Large intestine (tissue), 3 donors: ENCODE data around the gene PAIP2. TPM values are rescaled to one million over a fixed set of nuclear protein-coding genes. Genes with fewer than 3 reads are reported as not detected.
"Not testable (repeated sequence)": the region's sequence is repeated elsewhere in the genome, so short reads cannot be mapped to it uniquely, and the experiment has no call there.

Experiments
- DNase-seq, 2 donors: peaks; one replicate each; pipeline versions ENCODE4 v3.0.0 to v3.0.0-alpha.2; 2013
- H3K27ac ChIP-seq: one replicate; pipeline ENCODE4 v1.5.1; 2013; ENCODE audit warnings: low read length
- H3K27me3 ChIP-seq: 2 replicates; pipeline ENCODE4 v1.6.1; 2013; ENCODE audit warnings: low read length; ENCODE audit not compliant: control insufficient read depth, insufficient read depth
- H3K36me3 ChIP-seq: 2 replicates; pipeline ENCODE4 v1.6.1; 2013; ENCODE audit warnings: low read length; ENCODE audit not compliant: control insufficient read depth, insufficient read depth
- H3K4me1 ChIP-seq: one replicate; pipeline ENCODE4 v1.6.1; 2013; ENCODE audit warnings: low read length; ENCODE audit not compliant: control insufficient read depth, insufficient read depth
- H3K4me3 ChIP-seq: one replicate; pipeline ENCODE4 v1.5.1; 2013; ENCODE audit warnings: low read length
- H3K9me3 ChIP-seq: one replicate; pipeline ENCODE4 v1.6.1; 2013; ENCODE audit warnings: mild to moderate bottlenecking, low read depth, low read length, moderate library complexity; ENCODE audit not compliant: control insufficient read depth
- WGBS: methylation state at CpG from one replicate; pipeline ENCODE4 v1.1.5; 2013; ENCODE audit warnings: low lambda C conversion rate; ENCODE audit not compliant: insufficient coverage; 5-methylcytosine and 5-hydroxymethylcytosine counted together
- polyA plus RNA-seq: library from polyadenylated mRNA; unstranded; fragments of 120-200 nt; gene quantifications from one replicate; pipeline ENCODE4 v1.2.1, GENCODE V29; 2013

Gene PAIP2
- polyA plus RNA-seq, 1 donor = 79.9 TPM

GRCh38 chr5:139399501-139400121 is 58.0 kb downstream of the PAIP2 start:
- Histone ChIP-seq H3K4me3 (no peak overlapping the region), H3K27ac (no peak overlapping the region), H3K9me3 (no peaks in the 10 kb centered on the region), H3K36me3 (peaks cover 2% of the 10 kb centered on the region), H3K4me1 (peaks cover 9% of the 10 kb centered on the region), H3K27me3 (peaks cover 15% of the 10 kb centered on the region)
- 90% methylated on average over 2 of the region's 6 CpGs for WGBS
- no peak for DNase-seq

- H3K27me3 ChIP-seq = no peaks in the 10 kb centered on the region
- DNase-seq = no peak
- no peak overlapping the region for H3K4me3 ChIP-seq
- no peaks in the 10 kb centered on the region for H3K9me3 ChIP-seq
- H3K27ac ChIP-seq = no peak overlapping the region
- H3K4me1 ChIP-seq = peaks cover 12% of the 10 kb centered on the region
- H3K36me3 ChIP-seq = peaks cover 2% of the 10 kb centered on the region
- no CpG with 5 or more reads among the region's 10 CpGs for WGBS
These were observed 59.9 kb downstream of the PAIP2 start for GRCh38 chr5:139401546-139401945.

- no peak for DNase-seq
- H3K4me1 ChIP-seq = peaks cover 12% of the 10 kb centered on the region
- H3K36me3 ChIP-seq = peaks cover 2% of the 10 kb centered on the region
- no peaks in the 10 kb centered on the region for H3K27me3 ChIP-seq
- 83% methylated on average over 1 of the region's 7 CpGs for WGBS
- no peak overlapping the region for H3K4me3 ChIP-seq
- H3K9me3 ChIP-seq = no peaks in the 10 kb centered on the region
- H3K27ac ChIP-seq = no peak overlapping the region
These were observed 61.0 kb downstream of the PAIP2 start for GRCh38 chr5:139402561-139403158.

GRCh38 chr5:139403418-139403786 is 61.7 kb downstream of the PAIP2 start:
- Histone ChIP-seq H3K4me3 (peak overlapping the region; percentile 61), H3K36me3 (peaks cover 2% of the 10 kb centered on the region), H3K9me3 (no peaks in the 10 kb centered on the region), H3K4me1 (peaks cover 12% of the 10 kb centered on the region), H3K27me3 (no peaks in the 10 kb centered on the region), H3K27ac (peak overlapping the region; percentile 87)
- no peak for DNase-seq
- no CpG with 5 or more reads among the region's 7 CpGs for WGBS

- WGBS = no CpG with 5 or more reads among the region's 41 CpGs
- Histone ChIP-seq H3K27ac (peak within 1 kb of the TSS; percentile 87), H3K4me1 (peaks cover 12% of the 10 kb centered on the region), H3K4me3 (peak within 1 kb of the TSS; percentile 61), H3K27me3 (no peaks in the 10 kb centered on the region), H3K36me3 (peaks cover 2% of the 10 kb centered on the region), H3K9me3 (no peaks in the 10 kb centered on the region)
- DNase-seq = peak; percentile 97 to 99
These were observed 62.3 kb downstream of the PAIP2 start, which contains the start of gene SPATA24 for GRCh38 chr5:139403787-139404483. TSS of gene SPATA24 (minus strand) at chr5:139404089. CDS start at chr5:139404060, 29 bp downstream.

GRCh38 chr5:139404484-139404840 is 62.8 kb downstream of the PAIP2 start:
- no peak for DNase-seq
- peaks cover 2% of the 10 kb centered on the region for H3K36me3 ChIP-seq
- peak overlapping the region; percentile 61 for H3K4me3 ChIP-seq
- H3K27me3 ChIP-seq = no peaks in the 10 kb centered on the region
- no peaks in the 10 kb centered on the region for H3K9me3 ChIP-seq
- WGBS = 17% methylated on average over 1 of the region's 5 CpGs
- H3K4me1 ChIP-seq = peaks cover 12% of the 10 kb centered on the region
- peak overlapping the region; percentile 87 for H3K27ac ChIP-seq

- WGBS = no CpG with 5 or more reads among the region's 2 CpGs
- H3K9me3 ChIP-seq = no peaks in the 10 kb centered on the region
- peak; percentile 58 to 73 for DNase-seq
- H3K4me1 ChIP-seq = peaks cover 12% of the 10 kb centered on the region
- H3K27me3 ChIP-seq = no peaks in the 10 kb centered on the region
- H3K4me3 ChIP-seq = no peak overlapping the region
- no peaks in the 10 kb centered on the region for H3K36me3 ChIP-seq
- peak overlapping the region; percentile 1 for H3K27ac ChIP-seq
These were observed 65.3 kb downstream of the PAIP2 start for GRCh38 chr5:139406963-139407362.

- peaks cover 12% of the 10 kb centered on the region for H3K4me1 ChIP-seq
- H3K9me3 ChIP-seq = no peaks in the 10 kb centered on the region
- DNase-seq = no peak
- no peaks in the 10 kb centered on the region for H3K36me3 ChIP-seq
- H3K27me3 ChIP-seq = no peaks in the 10 kb centered on the region
- peak overlapping the region; percentile 1 for H3K27ac ChIP-seq
- H3K4me3 ChIP-seq = no peak overlapping the region
These were observed 65.9 kb downstream of the PAIP2 start for GRCh38 chr5:139407517-139407916.

GRCh38 chr5:139408191-139408590 is 66.5 kb downstream of the PAIP2 start:
- H3K4me3 ChIP-seq = no peak overlapping the region
- H3K4me1 ChIP-seq = peaks cover 11% of the 10 kb centered on the region
- no peaks in the 10 kb centered on the region for H3K9me3 ChIP-seq
- H3K27ac ChIP-seq = no peak overlapping the region
- no CpG with 5 or more reads among the region's 7 CpGs for WGBS
- peaks cover 2% of the 10 kb centered on the region for H3K36me3 ChIP-seq
- DNase-seq = no peak
- no peaks in the 10 kb centered on the region for H3K27me3 ChIP-seq

- not testable (repeated sequence) for H3K9me3 ChIP-seq, H3K4me3 ChIP-seq, H3K4me1 ChIP-seq, H3K27me3 ChIP-seq, H3K27ac ChIP-seq, H3K36me3 ChIP-seq, DNase-seq
- no CpG with 5 or more reads among the region's 5 CpGs for WGBS
These were observed 67.5 kb downstream of the PAIP2 start for GRCh38 chr5:139409116-139409515.
